Skeletal muscle tissue (tissue), 4 donors: Measurements from ENCODE around the gene CNIH3. TPM values are rescaled to one million over a fixed set of nuclear protein-coding genes. Genes with fewer than 3 reads are reported as not detected.

Experiments used
- H3K27ac ChIP-seq: one replicate; pipeline ENCODE4 v1.7.0; 2013; ENCODE audit warnings: mild to moderate bottlenecking, low read depth, low read length, inconsistent platforms
- H3K27me3 ChIP-seq, 3 donors: one replicate each; pipeline ENCODE4 v1.7.0; 2013; ENCODE audit warnings: low read length in 3 of 3; ENCODE audit not compliant: control insufficient read depth in 3 of 3, insufficient read depth in 3 of 3
- H3K36me3 ChIP-seq, 3 donors: one replicate each; pipeline ENCODE4 v1.7.0; 2013; ENCODE audit warnings: low read length in 3 of 3; ENCODE audit not compliant: control insufficient read depth in 3 of 3, insufficient read depth in 3 of 3
- H3K4me1 ChIP-seq, 3 donors: one replicate each; pipeline ENCODE4 v1.7.0; 2013; ENCODE audit warnings: low read length in 3 of 3, mild to moderate bottlenecking in 3 of 3; ENCODE audit not compliant: control insufficient read depth in 3 of 3, insufficient read depth in 3 of 3
- H3K4me3 ChIP-seq, 3 donors: one replicate each; pipeline ENCODE4 v1.7.0; 2013; ENCODE audit warnings: low read length in 3 of 3
- H3K9ac ChIP-seq, 3 donors: one replicate each; pipeline ENCODE4 v1.7.0; 2013; ENCODE audit warnings: low read length in 3 of 3, mild to moderate bottlenecking in 3 of 3, moderate library complexity in 2 of 3, low read depth in 1 of 3
- H3K9me3 ChIP-seq, 3 donors: one replicate each; pipeline ENCODE4 v1.7.0; 2013; ENCODE audit warnings: low read length in 3 of 3; ENCODE audit not compliant: control insufficient read depth in 3 of 3
- total RNA-seq: library from RNA; depleted of rRNA; stranded (reverse); fragments of >200 nt; gene quantifications from one replicate; pipeline ENCODE4 v1.2.3, GENCODE V29; 2014
- donor health status: Osteomylitis.

CNIH3 gene
- total RNA-seq, 1 donor from 2014 or later, result 4.2 TPM

DNA sequence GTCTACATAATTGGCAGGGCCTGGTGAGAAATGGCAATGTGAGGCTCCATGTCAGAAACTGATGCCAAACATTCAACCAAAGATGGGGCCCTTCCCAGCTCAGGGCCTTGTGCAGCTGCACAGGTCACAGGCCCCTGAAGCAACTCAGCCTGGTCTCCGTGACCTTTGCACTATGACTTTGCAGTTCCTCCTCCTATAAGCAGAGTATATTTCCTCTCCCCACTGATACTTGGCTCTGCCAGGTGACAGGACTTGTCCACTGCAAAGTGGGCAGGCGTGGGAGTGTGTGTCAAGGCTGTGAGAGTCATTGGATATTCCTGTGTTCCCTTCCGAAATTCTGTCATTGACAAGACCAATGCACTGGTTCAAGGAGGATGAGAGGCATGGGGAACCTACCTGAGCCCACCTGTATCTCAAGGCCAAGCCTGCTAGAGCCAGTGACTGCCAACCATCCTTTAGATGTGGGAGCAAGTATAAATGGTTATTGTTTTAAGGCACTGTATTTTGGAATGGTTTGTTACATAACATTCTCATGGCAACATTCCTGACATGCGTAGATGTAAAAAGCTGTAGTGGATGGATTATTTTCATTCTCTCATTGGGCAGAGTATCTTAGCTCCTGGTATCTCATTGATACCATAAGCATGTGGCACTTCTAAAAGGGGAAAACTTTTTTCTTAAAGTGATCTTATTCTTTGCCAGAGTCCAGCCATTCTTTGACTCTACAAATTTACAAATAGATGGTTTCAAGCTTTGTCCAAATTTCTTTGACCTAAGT lies 75.2 kb downstream of the CNIH3 start:
- Histone ChIP-seq H3K4me1 (no peaks in the 10 kb centered on the region), H3K27me3 (no peaks in the 10 kb centered on the region), H3K9ac (no peak overlapping the region), H3K9me3 (no peaks in the 10 kb centered on the region), H3K27ac (no peak overlapping the region), H3K4me3 (no peak overlapping the region), H3K36me3 (no peaks in the 10 kb centered on the region)

DNA sequence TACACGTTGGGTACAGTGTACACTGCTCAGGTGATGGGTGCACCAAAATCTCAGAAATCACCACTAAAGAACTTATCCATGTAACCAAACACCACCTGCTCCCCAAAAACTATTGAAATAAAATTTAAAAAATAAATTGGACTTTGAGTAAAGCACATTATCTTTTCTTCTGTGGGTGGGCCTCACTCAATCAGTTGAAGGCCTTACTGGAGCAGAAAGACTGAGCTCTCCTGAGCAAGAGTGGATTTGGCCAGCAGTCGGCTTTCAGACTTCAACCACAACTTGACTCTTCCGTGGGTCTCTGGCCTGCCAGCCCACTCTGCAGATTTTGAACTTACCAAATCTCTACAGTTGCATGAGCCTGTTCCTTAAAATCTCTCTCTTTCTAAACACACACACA lies 78.9 kb downstream of the CNIH3 start:
- H3K36me3 ChIP-seq, result no peaks in the 10 kb centered on the region
- H3K27me3 ChIP-seq, result no peaks in the 10 kb centered on the region
- H3K4me1 ChIP-seq, result no peaks in the 10 kb centered on the region
- no peak overlapping the region for H3K27ac ChIP-seq
- H3K9ac ChIP-seq, result no peak overlapping the region
- no peak overlapping the region for H3K4me3 ChIP-seq
- H3K9me3 ChIP-seq, result no peaks in the 10 kb centered on the region

DNA sequence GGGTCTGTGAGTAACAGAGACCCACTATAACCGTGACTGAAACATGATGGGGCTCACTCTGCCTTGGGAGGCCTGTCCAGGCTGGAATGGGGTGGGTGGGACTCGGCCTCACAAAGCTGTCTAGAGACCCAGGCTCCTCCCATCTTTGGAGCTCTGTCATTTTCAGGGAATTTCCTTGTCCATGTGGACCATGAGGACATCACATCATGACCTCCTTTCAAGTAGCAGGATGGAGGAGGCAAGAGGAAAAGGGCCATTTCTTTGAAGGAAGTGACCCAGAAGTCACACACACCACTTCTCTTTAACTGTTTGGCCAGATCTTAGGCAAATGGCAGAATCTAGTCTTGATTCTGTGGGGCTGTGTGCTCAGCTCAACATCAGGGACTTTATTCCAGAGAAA lies 79.9 kb downstream of the CNIH3 start:
- no peaks in the 10 kb centered on the region for H3K9me3 ChIP-seq
- no peaks in the 10 kb centered on the region for H3K4me1 ChIP-seq

DNA sequence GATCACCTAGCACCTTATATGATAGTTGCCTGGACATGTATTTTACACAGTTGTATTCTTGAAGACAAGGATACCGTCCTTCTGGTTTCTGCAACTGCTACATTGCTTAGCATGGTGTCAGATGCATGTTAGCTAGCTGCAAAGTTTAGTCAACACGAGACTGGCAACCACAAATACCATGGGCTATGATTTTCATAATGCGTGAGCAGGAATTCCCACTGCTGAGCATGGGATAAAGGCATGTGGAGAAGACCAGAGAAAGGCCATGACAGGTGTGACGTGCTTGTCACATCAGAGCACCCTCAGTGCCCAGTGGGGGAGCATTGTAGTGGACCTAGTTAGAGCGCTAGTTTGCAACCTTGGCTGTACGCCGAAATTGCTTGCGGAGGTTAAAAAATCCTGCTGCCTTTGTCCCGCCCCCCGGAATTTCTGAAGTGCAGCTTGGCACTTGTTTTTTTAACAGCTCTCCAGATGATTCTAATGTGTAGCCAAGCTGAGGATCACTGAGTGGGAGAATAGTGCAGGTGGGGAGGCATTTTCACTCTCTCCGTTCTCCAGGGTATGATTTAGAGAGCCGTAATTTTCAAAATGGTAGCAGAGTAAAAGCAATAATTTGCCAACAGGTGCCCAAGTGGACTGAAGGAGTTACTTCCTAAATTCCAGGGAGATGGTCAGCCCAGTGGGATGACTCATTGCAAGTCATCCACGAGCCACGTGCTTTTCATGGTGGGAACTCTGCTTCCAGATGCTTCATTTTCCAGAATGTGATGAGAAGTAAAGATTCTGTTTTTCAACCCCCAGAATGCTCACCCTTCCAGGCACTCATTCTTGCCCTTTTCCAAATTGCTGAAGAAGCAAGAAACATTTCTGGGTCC lies 81.0 kb downstream of the CNIH3 start:
- H3K36me3 ChIP-seq, result no peaks in the 10 kb centered on the region
- H3K4me3 ChIP-seq, result no peak overlapping the region
- no peak overlapping the region for H3K9ac ChIP-seq
- H3K9me3 ChIP-seq, result no peaks in the 10 kb centered on the region
- no peaks in the 10 kb centered on the region for H3K4me1 ChIP-seq
- no peaks in the 10 kb centered on the region for H3K27me3 ChIP-seq
- H3K27ac ChIP-seq, result no peak overlapping the region

More for the DNA sequence above, 79.9 kb downstream of the CNIH3 start:
- Histone ChIP-seq H3K9ac (no peak overlapping the region), H3K4me3 (no peak overlapping the region), H3K27me3 (no peaks in the 10 kb centered on the region), H3K27ac (no peak overlapping the region), H3K36me3 (no peaks in the 10 kb centered on the region)

- H3K36me3 ChIP-seq, result no peaks in the 10 kb centered on the region
- no peak overlapping the region for H3K9ac ChIP-seq
- H3K4me1 ChIP-seq, result no peaks in the 10 kb centered on the region
- H3K27me3 ChIP-seq, result no peaks in the 10 kb centered on the region
- no peak overlapping the region for H3K27ac ChIP-seq
- H3K9me3 ChIP-seq, result no peaks in the 10 kb centered on the region
- H3K4me3 ChIP-seq, result no peak overlapping the region
These were observed 81.9 kb downstream of the CNIH3 start for GRCh38 chr1:224698015-224698451.

- H3K9ac ChIP-seq, result no peak overlapping the region
- no peak overlapping the region for H3K27ac ChIP-seq
These were observed 84.9 kb downstream of the CNIH3 start for GRCh38 chr1:224700918-224701531.

GRCh38 chr1:224703702-224704101 lies 87.6 kb downstream of the CNIH3 start:
- Histone ChIP-seq H3K9ac (no peak overlapping the region), H3K4me3 (no peak overlapping the region), H3K36me3 (no peaks in the 10 kb centered on the region), H3K9me3 (no peaks in the 10 kb centered on the region), H3K27me3 (no peaks in the 10 kb centered on the region), H3K4me1 (no peaks in the 10 kb centered on the region), H3K27ac (no peak overlapping the region)

More at GRCh38 chr1:224700918-224701531, 84.9 kb downstream of the CNIH3 start:
- no peaks in the 10 kb centered on the region for H3K27me3 ChIP-seq
- no peaks in the 10 kb centered on the region for H3K4me1 ChIP-seq
- H3K9me3 ChIP-seq, result no peaks in the 10 kb centered on the region
- no peaks in the 10 kb centered on the region for H3K36me3 ChIP-seq
- H3K4me3 ChIP-seq, result no peak overlapping the region

- Histone ChIP-seq H3K27ac (no peak overlapping the region), H3K36me3 (no peaks in the 10 kb centered on the region), H3K27me3 (no peaks in the 10 kb centered on the region), H3K9ac (no peak overlapping the region), H3K4me1 (no peaks in the 10 kb centered on the region), H3K9me3 (no peaks in the 10 kb centered on the region), H3K4me3 (no peak overlapping the region)
These were observed 88.1 kb downstream of the CNIH3 start for GRCh38 chr1:224704107-224704735.

GRCh38 chr1:224705578-224705977 lies 89.5 kb downstream of the CNIH3 start:
- H3K9me3 ChIP-seq, result no peaks in the 10 kb centered on the region
- H3K4me3 ChIP-seq, result no peak overlapping the region
- H3K9ac ChIP-seq, result no peak overlapping the region
- H3K27ac ChIP-seq, result no peak overlapping the region
- H3K4me1 ChIP-seq, result no peaks in the 10 kb centered on the region
- H3K36me3 ChIP-seq, result no peaks in the 10 kb centered on the region
- H3K27me3 ChIP-seq, result no peaks in the 10 kb centered on the region
